Hippocampal formation (tissue), 2 donors: Measurements from ENCODE around the gene VTI1A.

Experiments
- DNase-seq, 2 donors: peaks; one replicate each; lab custom pipeline; 2025; lab: John Stamatoyannopoulos, UW

VTI1A gene

GRCh38 chr10:112679392-112679791 is 232.4 kb downstream of the VTI1A start:
- DNase-seq = no peak

- no peak for DNase-seq
Measured at GRCh38 chr10:112680586-112680985, 233.6 kb downstream of the VTI1A start.

- no peak for DNase-seq
Measured at GRCh38 chr10:112687647-112688046, 240.6 kb downstream of the VTI1A start.

- DNase-seq = no peak
Measured at GRCh38 chr10:112689327-112690072, 242.5 kb downstream of the VTI1A start.

GRCh38 chr10:112695539-112695938 is 248.5 kb downstream of the VTI1A start:
- DNase-seq = no peak

- DNase-seq = no peak
Measured at GRCh38 chr10:112696592-112696991, 249.6 kb downstream of the VTI1A start.

GRCh38 chr10:112698133-112698817 is 251.3 kb downstream of the VTI1A start:
- no peak for DNase-seq

GRCh38 chr10:112698818-112699164 is 251.8 kb downstream of the VTI1A start:
- DNase-seq = no peak

- DNase-seq = no peak
Measured at GRCh38 chr10:112700215-112700671, 253.2 kb downstream of the VTI1A start.

GRCh38 chr10:112701211-112701877 is 254.3 kb downstream of the VTI1A start:
- no peak for DNase-seq

- no peak for DNase-seq
Measured at GRCh38 chr10:112701878-112702255, 254.9 kb downstream of the VTI1A start.

GRCh38 chr10:112706577-112706976 is 259.6 kb downstream of the VTI1A start:
- DNase-seq = no peak

- DNase-seq = no peak
Measured at GRCh38 chr10:112708461-112708860, 261.4 kb downstream of the VTI1A start.

GRCh38 chr10:112710528-112710927 is 263.5 kb downstream of the VTI1A start:
- no peak for DNase-seq

GRCh38 chr10:112711366-112711765 is 264.4 kb downstream of the VTI1A start:
- no peak for DNase-seq

- DNase-seq = no peak
Measured at GRCh38 chr10:112712536-112712935, 265.5 kb downstream of the VTI1A start.

- no peak for DNase-seq
Measured at GRCh38 chr10:112713411-112713810, 266.4 kb downstream of the VTI1A start.

- DNase-seq = no peak
Measured at GRCh38 chr10:112715581-112715980, 268.6 kb downstream of the VTI1A start.

- DNase-seq = no peak
Measured at GRCh38 chr10:112716076-112716475, 269.1 kb downstream of the VTI1A start.

- DNase-seq = no peak
Measured at GRCh38 chr10:112716924-112717413, 270.0 kb downstream of the VTI1A start.

- DNase-seq = no peak
Measured at GRCh38 chr10:112720178-112720577, 273.2 kb downstream of the VTI1A start.

- DNase-seq = peak in 1 of 2 donors; percentile 18
Measured at GRCh38 chr10:112721080-112721698, 274.2 kb downstream of the VTI1A start.
